DND-41 (cell line): ENCODE measurements around the gene WWP2.

ENCODE experiments used
- ATAC-seq: fragments of 200-7000 bp; cut with Tn5 transposase; 3 replicates; pipeline ENCODE4 v1.9.1; 2021; ENCODE audit warnings: low read depth; ENCODE audit not compliant: insufficient read depth
- DNase-seq: peaks from one replicate; pipeline ENCODE4 v3.0.0-alpha.2; 2020
- H2AFZ ChIP-seq: 2 replicates; pipeline ENCODE4 v1.6.0; 2012; ENCODE audit warnings: low read depth, low read length
- H3K27ac ChIP-seq: 2 replicates; pipeline ENCODE4 v1.5.1; 2012; ENCODE audit warnings: low read length, inconsistent platforms
- H3K27me3 ChIP-seq: fragments of 200-600 bp; sonication (generic); 2 replicates; pipeline ENCODE4 v1.6.0; 2012; ENCODE audit warnings: low read length, mild to moderate bottlenecking, inconsistent platforms; ENCODE audit not compliant: insufficient read depth, poor library complexity
- H3K36me3 ChIP-seq: 2 replicates; pipeline ENCODE4 v1.5.1; 2012; ENCODE audit warnings: low read length, inconsistent platforms; ENCODE audit not compliant: insufficient read depth
- H3K4me1 ChIP-seq: 2 replicates; pipeline ENCODE4 v1.5.1; 2012; ENCODE audit warnings: mild to moderate bottlenecking, low read length; ENCODE audit not compliant: insufficient read depth
- H3K4me2 ChIP-seq: 2 replicates; pipeline ENCODE4 v1.6.0; 2012; ENCODE audit warnings: mild to moderate bottlenecking, moderate library complexity, low read length, inconsistent platforms; ENCODE audit not compliant: insufficient read depth
- H3K4me3 ChIP-seq, 2 experiments: fragments of 200-600 bp in 1 of 2; shearing (Covaris generic) in 1 of 2; 2 replicates each; pipeline ENCODE4 v1.5.1; 2012 to 2016; ENCODE audit warnings: inconsistent platforms in 2 of 2, low read length in 2 of 2, mild to moderate bottlenecking in 2 of 2, low read depth in 1 of 2, moderate library complexity in 1 of 2
- H3K79me2 ChIP-seq: 2 replicates; pipeline ENCODE4 v1.6.0; 2012; ENCODE audit warnings: low read length, inconsistent platforms; ENCODE audit not compliant: insufficient read depth
- H3K9ac ChIP-seq: 2 replicates; pipeline ENCODE4 v1.6.0; 2012; ENCODE audit warnings: low read depth, mild to moderate bottlenecking, inconsistent platforms, low read length, moderate library complexity
- H3K9me3 ChIP-seq: 2 replicates; pipeline ENCODE4 v1.5.1; 2012; ENCODE audit warnings: low read length, moderate library complexity, mild to moderate bottlenecking, inconsistent platforms; ENCODE audit not compliant: insufficient read depth, severe bottlenecking
- H4K20me1 ChIP-seq: 2 replicates; pipeline ENCODE4 v1.6.0; 2012; ENCODE audit warnings: low read length; ENCODE audit not compliant: insufficient read depth
- CTCF ChIP-seq: IDR thresholded peaks from 2 replicates; pipeline ENCODE4 v1.5.1; 2012; ENCODE audit warnings: borderline replicate concordance, low read length, moderate library complexity, mild to moderate bottlenecking; ENCODE audit not compliant: poor library complexity, severe bottlenecking; ENCODE audit errors: extremely low read depth
- EZH2 ChIP-seq: IDR thresholded peaks from 3 replicates; pipeline ENCODE4 v1.6.1; 2012; ENCODE audit warnings: borderline replicate concordance, low read depth, mild to moderate bottlenecking, moderate library complexity, low read length, inconsistent platforms; ENCODE audit not compliant: severe bottlenecking

The WWP2 gene

GRCh38 chr16:69732101-69732500 lies 30.0 kb upstream of the WWP2 start:
- TF ChIP-seq EZH2: no peak
- TF ChIP-seq CTCF: no peak
- H3K9ac ChIP-seq: no peak overlapping the region
- ATAC-seq: no peak

GRCh38 chr16:69741519-69741918 lies 20.6 kb upstream of the WWP2 start:
- H4K20me1 ChIP-seq: peaks cover 9% of the 10 kb centered on the region; the same call in 1 of the 2 replicates
- H3K4me2 ChIP-seq: no peak overlapping the region
- peaks cover 67% of the 10 kb centered on the region for H3K36me3 ChIP-seq
- no peak overlapping the region for H2AFZ ChIP-seq
- no peaks in the 10 kb centered on the region for H3K9me3 ChIP-seq
- no peaks in the 10 kb centered on the region for H3K4me1 ChIP-seq
- TF ChIP-seq CTCF (no peak), EZH2 (no peak)
- no peak overlapping the region for H3K27ac ChIP-seq
- no peaks in the 10 kb centered on the region for H3K27me3 ChIP-seq
- 0 out of 2 replicates have a peak, but pooled peaks cover 6% of the 10 kb centered on the region for H3K79me2 ChIP-seq
- DNase-seq: no peak
- no peak overlapping the region for H3K9ac ChIP-seq
- ATAC-seq: no peak
- H3K4me3 ChIP-seq: no peak overlapping the region

More at GRCh38 chr16:69732101-69732500, 30.0 kb upstream of the WWP2 start:
- Histone ChIP-seq H3K9me3 (no peaks in the 10 kb centered on the region), H3K79me2 (peaks cover 7% of the 10 kb centered on the region), H4K20me1 (no peaks in the 10 kb centered on the region), H3K4me1 (peaks cover 13% of the 10 kb centered on the region), H3K27me3 (no peaks in the 10 kb centered on the region), H3K27ac (no peak overlapping the region), H3K36me3 (no peaks in the 10 kb centered on the region), H2AFZ (no peak overlapping the region), H3K4me2 (no peak overlapping the region), H3K4me3 (no peak overlapping the region)
- DNase-seq: no peak

GRCh38 chr16:69741951-69742904 lies 19.9 kb upstream of the WWP2 start:
- Histone ChIP-seq H3K4me1 (no peaks in the 10 kb centered on the region), H3K36me3 (peaks cover 73% of the 10 kb centered on the region), H2AFZ (no peak overlapping the region), H3K79me2 (0 out of 2 replicates have a peak, but pooled peaks cover 7% of the 10 kb centered on the region), H3K27ac (no peak overlapping the region), H3K27me3 (no peaks in the 10 kb centered on the region), H3K9me3 (no peaks in the 10 kb centered on the region), H3K9ac (no peak overlapping the region), H3K4me2 (no peak overlapping the region), H3K4me3 (no peak overlapping the region), H4K20me1 (peaks cover 10% of the 10 kb centered on the region; the same call in 1 of the 2 replicates)
- DNase-seq (no peak), ATAC-seq (no peak)
- no peak for TF ChIP-seq EZH2
- TF ChIP-seq CTCF: no peak
